Loucy (cell line): Measurements from ENCODE around the gene PLD2.

Experiments
- H2AFZ ChIP-seq: fragments of 200-600 bp; sonication (generic); 2 replicates; pipeline ENCODE4 v1.6.0; 2016; ENCODE audit warnings: antibody characterized with exemption, mild to moderate bottlenecking, low read length, moderate library complexity
- H3F3A ChIP-seq: fragments of 200-600 bp; 2 replicates; pipeline ENCODE4 v1.6.0; 2016; ENCODE audit warnings: antibody characterized with exemption, low read depth, mild to moderate bottlenecking
- H3K27me3 ChIP-seq: fragments of 200-600 bp; sonication (generic); 2 replicates; pipeline ENCODE4 v1.6.1; 2014; ENCODE audit warnings: low read length, mild to moderate bottlenecking; ENCODE audit not compliant: insufficient read depth, poor library complexity, severe bottlenecking
- H3K36me3 ChIP-seq: fragments of 200-600 bp; sonication (generic); 2 replicates; pipeline ENCODE4 v1.6.1; 2016; ENCODE audit warnings: low read length; ENCODE audit not compliant: insufficient read depth
- H3K4me1 ChIP-seq: fragments of 200-600 bp; sonication (generic); 2 replicates; pipeline ENCODE4 v1.5.1; 2014; ENCODE audit warnings: low read length, mild to moderate bottlenecking; ENCODE audit not compliant: insufficient read depth, poor library complexity, severe bottlenecking
- H3K4me2 ChIP-seq: fragments of 200-600 bp; sonication (generic); 2 replicates; pipeline ENCODE4 v1.6.0; 2014; ENCODE audit warnings: antibody characterized with exemption, low read length, low read depth, mild to moderate bottlenecking; ENCODE audit not compliant: poor library complexity, severe bottlenecking
- H3K4me3 ChIP-seq: fragments of 200-600 bp; sonication (generic); 2 replicates; pipeline ENCODE4 v1.5.1; 2014; ENCODE audit warnings: low read length, mild to moderate bottlenecking, mixed read lengths; ENCODE audit not compliant: poor library complexity, severe bottlenecking
- H3K79me2 ChIP-seq: fragments of 200-600 bp; sonication (generic); 2 replicates; pipeline ENCODE4 v1.6.1; 2014; ENCODE audit warnings: low read length; ENCODE audit not compliant: insufficient read depth
- H3K9ac ChIP-seq: fragments of 200-600 bp; sonication (generic); 2 replicates; pipeline ENCODE4 v1.6.0; 2014; ENCODE audit warnings: mild to moderate bottlenecking, low read depth, low read length, moderate library complexity; ENCODE audit not compliant: poor library complexity, severe bottlenecking
- H3K9me2 ChIP-seq: fragments of 200-600 bp; sonication (generic); replicated peaks from 2 replicates; pipeline ENCODE4 v1.6.1; 2016; ENCODE audit warnings: low read depth, low read length, mixed read lengths
- H3K9me3 ChIP-seq: fragments of 200-600 bp; sonication (generic); 2 replicates; pipeline ENCODE4 v1.6.1; 2014; ENCODE audit warnings: mild to moderate bottlenecking, antibody characterized with exemption, low read length, low read depth; ENCODE audit not compliant: insufficient read depth
- H4K20me1 ChIP-seq: fragments of 200-600 bp; sonication (generic); 2 replicates; pipeline ENCODE4 v1.6.0; 2014; ENCODE audit warnings: antibody characterized with exemption, low read length, mild to moderate bottlenecking; ENCODE audit not compliant: insufficient read depth, poor library complexity, severe bottlenecking
- EZH2phosphoT487 ChIP-seq: fragments of 200-600 bp; IDR thresholded peaks from 2 replicates; pipeline ENCODE4 v1.6.1; 2018; ENCODE audit warnings: antibody characterized with exemption, mild to moderate bottlenecking, moderate library complexity, borderline replicate concordance
- TF ChIP-seq, protein P1 (sequence below): fragments of 200-600 bp; sonication (generic); conservative IDR thresholded peaks from 2 replicates; pipeline ENCODE4 v1.5.1; 2014; ENCODE audit warnings: mild to moderate bottlenecking, antibody characterized with exemption, low read length

PLD2 gene

DNA sequence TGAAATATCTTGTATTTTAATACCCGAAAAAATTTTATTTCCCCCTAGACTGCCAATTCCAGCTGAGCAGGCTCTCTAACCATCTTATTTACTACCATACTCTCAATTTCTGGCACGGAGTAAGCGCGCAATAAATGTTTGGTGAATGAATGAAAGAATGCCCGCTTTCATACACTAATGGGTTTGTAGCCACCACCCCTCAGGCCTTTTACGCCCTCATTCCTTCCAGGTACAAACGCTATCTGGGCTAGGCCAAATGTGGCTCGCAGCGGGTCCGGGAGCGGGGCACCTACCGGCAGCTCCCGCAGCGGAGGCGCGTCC lies 536 bp upstream of the PLD2 start:
- no peak for TF ChIP-seq EZH2phosphoT487
- TF ChIP-seq, protein P1, sequence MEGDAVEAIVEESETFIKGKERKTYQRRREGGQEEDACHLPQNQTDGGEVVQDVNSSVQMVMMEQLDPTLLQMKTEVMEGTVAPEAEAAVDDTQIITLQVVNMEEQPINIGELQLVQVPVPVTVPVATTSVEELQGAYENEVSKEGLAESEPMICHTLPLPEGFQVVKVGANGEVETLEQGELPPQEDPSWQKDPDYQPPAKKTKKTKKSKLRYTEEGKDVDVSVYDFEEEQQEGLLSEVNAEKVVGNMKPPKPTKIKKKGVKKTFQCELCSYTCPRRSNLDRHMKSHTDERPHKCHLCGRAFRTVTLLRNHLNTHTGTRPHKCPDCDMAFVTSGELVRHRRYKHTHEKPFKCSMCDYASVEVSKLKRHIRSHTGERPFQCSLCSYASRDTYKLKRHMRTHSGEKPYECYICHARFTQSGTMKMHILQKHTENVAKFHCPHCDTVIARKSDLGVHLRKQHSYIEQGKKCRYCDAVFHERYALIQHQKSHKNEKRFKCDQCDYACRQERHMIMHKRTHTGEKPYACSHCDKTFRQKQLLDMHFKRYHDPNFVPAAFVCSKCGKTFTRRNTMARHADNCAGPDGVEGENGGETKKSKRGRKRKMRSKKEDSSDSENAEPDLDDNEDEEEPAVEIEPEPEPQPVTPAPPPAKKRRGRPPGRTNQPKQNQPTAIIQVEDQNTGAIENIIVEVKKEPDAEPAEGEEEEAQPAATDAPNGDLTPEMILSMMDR: no peak
- Histone ChIP-seq H3K4me1 (peaks cover 4% of the 10 kb centered on the region), H3K27me3 (peaks cover 17% of the 10 kb centered on the region), H3K4me3 (peak overlapping the region; percentile 72), H3K36me3 (no peaks in the 10 kb centered on the region), H3F3A (no peaks in the 10 kb centered on the region), H3K9ac (no peak overlapping the region), H3K9me3 (no peaks in the 10 kb centered on the region), H3K79me2 (no peaks in the 10 kb centered on the region), H4K20me1 (no peaks in the 10 kb centered on the region), H2AFZ (peak overlapping the region; percentile 81), H3K9me2 (no peaks in the 10 kb centered on the region), H3K4me2 (peak overlapping the region; percentile 71)

- Histone ChIP-seq H3K4me2 (peak overlapping the region; percentile 82), H3K9me2 (no peaks in the 10 kb centered on the region), H3K27me3 (peaks cover 17% of the 10 kb centered on the region), H3K9me3 (no peaks in the 10 kb centered on the region), H3K79me2 (no peaks in the 10 kb centered on the region), H2AFZ (no peak overlapping the region), H3K36me3 (no peaks in the 10 kb centered on the region), H3K4me3 (peak overlapping the region; percentile 72), H3K4me1 (peaks cover 4% of the 10 kb centered on the region), H4K20me1 (no peaks in the 10 kb centered on the region), H3K9ac (no peak overlapping the region), H3F3A (no peaks in the 10 kb centered on the region)
- no peak for TF ChIP-seq EZH2phosphoT487
- TF ChIP-seq, protein P1: no peak
Measured at GRCh38 chr17:4807605-4808377, 839 bp downstream of the PLD2 start.

- Histone ChIP-seq H2AFZ (no peak overlapping the region), H3K9me3 (no peaks in the 10 kb centered on the region), H3K27me3 (peaks cover 17% of the 10 kb centered on the region), H3K4me3 (no peak overlapping the region), H3K9me2 (no peaks in the 10 kb centered on the region), H3K36me3 (no peaks in the 10 kb centered on the region), H4K20me1 (no peaks in the 10 kb centered on the region), H3K79me2 (no peaks in the 10 kb centered on the region), H3K9ac (no peak overlapping the region), H3F3A (no peaks in the 10 kb centered on the region), H3K4me1 (peaks cover 4% of the 10 kb centered on the region), H3K4me2 (no peak overlapping the region)
- TF ChIP-seq, protein P1: no peak
- no peak for TF ChIP-seq EZH2phosphoT487
Measured at GRCh38 chr17:4808378-4808767, 1.4 kb downstream of the PLD2 start.
